ENCODE results near the gene BCDIN3D.

Gene BCDIN3D

DNA sequence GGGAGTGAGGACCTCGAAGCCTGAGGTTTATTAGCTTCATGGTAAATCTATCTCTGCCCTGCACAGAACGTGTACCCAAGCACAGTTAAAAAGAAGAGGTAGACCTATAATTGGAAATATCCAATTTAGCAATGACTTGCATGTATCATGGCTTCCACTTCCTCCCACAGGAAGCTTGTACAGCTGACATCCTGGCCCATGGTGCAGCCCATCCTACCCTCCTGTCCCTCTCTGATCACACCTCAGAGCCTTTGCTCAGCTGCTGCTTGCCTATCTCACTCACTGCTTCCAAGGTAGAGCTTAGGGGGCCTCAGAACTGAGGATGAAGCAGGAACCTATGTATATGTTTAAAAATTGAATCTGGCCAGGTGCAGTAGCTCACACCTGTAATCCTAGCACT, 4.3 kb upstream of the BCDIN3D start:
- TF ChIP-seq, protein P1, sequence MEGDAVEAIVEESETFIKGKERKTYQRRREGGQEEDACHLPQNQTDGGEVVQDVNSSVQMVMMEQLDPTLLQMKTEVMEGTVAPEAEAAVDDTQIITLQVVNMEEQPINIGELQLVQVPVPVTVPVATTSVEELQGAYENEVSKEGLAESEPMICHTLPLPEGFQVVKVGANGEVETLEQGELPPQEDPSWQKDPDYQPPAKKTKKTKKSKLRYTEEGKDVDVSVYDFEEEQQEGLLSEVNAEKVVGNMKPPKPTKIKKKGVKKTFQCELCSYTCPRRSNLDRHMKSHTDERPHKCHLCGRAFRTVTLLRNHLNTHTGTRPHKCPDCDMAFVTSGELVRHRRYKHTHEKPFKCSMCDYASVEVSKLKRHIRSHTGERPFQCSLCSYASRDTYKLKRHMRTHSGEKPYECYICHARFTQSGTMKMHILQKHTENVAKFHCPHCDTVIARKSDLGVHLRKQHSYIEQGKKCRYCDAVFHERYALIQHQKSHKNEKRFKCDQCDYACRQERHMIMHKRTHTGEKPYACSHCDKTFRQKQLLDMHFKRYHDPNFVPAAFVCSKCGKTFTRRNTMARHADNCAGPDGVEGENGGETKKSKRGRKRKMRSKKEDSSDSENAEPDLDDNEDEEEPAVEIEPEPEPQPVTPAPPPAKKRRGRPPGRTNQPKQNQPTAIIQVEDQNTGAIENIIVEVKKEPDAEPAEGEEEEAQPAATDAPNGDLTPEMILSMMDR (IDR thresholded peaks at IDR 0.05; ENCODE audit: low read depth, low read length), result no peak
- H3K4me3 ChIP-seq (ENCODE audit: low read depth, low read length), result no peak overlapping the region

DNA sequence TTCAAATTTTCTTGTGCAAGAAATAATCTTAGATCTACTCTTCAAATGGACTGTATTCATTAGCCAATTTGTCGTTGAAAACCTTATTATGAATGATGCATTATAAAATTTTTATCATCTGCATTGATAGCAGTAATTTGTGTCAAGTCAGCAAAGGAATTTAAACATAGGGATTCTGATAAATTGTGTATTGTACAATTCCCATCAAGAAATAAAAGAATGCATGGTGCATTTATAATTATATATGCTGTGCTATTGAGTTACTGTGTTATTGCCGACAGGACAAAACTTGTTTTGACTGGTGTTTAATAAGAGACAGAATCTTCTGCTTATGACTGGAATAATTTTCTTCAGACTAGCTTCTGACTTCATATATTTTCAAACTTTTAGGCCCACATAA, 3.1 kb upstream of the BCDIN3D start:
- no peak overlapping the region for H3K4me3 ChIP-seq (ENCODE audit: low read depth, low read length)
- TF ChIP-seq, protein P1 (IDR thresholded peaks at IDR 0.05; ENCODE audit: low read depth, low read length), result no peak

DNA sequence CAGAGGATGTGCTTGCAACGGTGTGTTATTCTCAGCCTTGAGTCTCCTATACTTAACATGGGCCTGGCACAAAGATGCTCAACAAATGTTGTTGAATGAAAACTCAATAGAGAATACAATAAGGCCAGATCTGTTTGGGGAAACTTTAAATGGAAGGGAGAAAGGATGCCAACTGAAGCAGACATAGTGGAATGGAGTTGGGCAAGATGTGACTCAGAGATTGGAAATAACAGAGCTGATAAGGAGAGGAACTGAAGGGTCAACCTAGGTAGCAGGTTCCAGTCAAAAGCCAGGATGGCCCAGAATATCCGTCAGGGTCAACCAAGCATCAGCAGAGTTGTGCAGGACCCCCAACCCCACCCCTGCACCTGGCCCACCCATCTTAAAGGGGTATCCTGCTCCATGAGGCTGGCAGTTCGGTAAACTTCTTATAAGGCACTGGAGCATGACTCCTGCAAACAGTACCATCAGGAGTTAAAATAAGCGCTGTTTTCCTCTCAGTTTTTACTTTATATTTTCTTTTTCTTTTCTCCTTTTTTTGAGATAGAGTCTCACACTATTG, 1.1 kb upstream of the BCDIN3D start:
- H3K4me3 ChIP-seq (ENCODE audit: low read depth, low read length), result no peak overlapping the region

DNA sequence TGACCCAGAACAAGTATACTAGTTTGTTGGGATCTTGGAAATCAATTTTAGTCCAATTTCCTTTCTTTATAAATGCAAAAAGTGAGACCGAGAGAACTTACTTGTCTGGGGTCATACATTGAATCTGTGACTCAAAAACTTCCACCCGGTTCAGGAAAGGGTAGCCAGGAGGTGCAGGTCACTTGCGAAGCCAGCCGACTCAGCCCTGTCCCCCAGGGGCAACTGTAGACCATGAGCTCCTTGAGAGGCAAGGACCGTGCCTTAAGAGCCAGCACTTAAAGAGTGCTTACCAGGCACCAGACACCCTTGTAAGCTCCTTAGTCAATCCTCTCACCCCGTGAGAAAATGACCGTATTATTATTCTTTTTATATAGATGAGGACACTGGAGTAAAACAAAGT, 505 bp upstream of the BCDIN3D start:
- H3K4me3 ChIP-seq (ENCODE audit: low read depth, low read length), result peak overlapping the region; percentile 74
- TF ChIP-seq, protein P1 (IDR thresholded peaks at IDR 0.05; ENCODE audit: low read depth, low read length), result no peak

More for the DNA sequence above, 1.1 kb upstream of the BCDIN3D start:
- TF ChIP-seq, protein P1 (IDR thresholded peaks at IDR 0.05; ENCODE audit: low read depth, low read length), result no peak

DNA sequence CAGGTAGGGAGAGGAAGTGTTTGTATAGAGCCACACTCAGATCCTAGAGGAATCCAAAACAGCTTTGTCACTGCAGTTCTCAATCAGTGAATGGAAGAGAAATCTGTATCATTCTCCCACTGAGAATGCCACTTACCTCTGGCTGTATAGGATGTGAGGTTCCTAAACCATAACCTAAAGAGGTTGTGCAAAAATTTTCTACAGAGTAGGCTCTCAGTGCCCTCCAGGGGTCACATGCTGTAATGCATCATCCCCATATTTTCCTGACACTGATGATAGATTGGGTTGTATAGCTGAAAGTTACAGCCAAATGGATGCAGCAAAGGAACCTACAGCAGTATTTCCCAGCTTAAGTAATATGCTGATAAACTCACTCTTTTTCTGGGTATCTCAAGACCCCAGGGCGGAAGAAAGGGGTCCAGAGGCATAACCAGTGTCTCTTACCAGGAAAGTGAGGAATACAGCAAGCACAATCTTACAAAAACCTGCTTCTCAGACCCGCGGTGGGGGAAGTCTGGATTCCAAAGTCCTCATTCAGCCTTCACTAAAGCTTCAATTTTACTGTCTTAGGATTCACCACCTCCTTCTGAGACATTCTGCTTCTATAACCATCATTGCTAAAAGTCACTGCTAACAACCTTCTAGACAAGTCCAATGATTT, 3.8 kb downstream of the BCDIN3D start:
- H3K4me3 ChIP-seq (ENCODE audit: low read depth, low read length), result no peak overlapping the region
- TF ChIP-seq, protein P1 (IDR thresholded peaks at IDR 0.05; ENCODE audit: low read depth, low read length), result peak; percentile 70

DNA sequence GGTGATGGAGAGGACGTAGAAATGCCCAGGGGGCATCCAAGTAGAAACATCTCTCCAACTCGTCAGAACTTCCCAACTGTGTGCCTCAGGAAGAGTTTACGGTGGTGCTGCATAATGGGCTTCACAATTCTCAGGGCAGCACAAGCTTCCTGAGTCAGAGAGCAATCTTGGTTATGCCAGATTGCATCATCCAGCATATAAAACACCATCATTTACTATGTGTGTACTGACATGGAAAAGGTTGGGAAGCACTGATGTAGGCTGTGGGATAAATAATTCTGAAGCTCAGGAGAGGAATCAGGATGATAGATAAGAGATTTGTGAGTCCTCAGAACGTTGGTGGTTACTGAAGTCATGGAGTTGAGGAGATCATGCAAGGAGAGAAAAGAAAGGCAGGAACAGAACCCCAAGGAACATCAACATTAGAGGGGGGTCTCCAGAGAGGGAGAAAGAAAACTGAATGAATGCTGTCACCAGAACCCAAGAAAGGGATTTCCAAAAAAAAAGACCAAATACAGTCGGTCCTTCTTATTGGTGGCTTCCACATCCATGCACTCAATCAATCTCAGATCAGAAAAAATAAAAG, 10.0 kb downstream of the BCDIN3D start:
- TF ChIP-seq, protein P1 (IDR thresholded peaks at IDR 0.05; ENCODE audit: low read depth, low read length), result no peak
- no peak overlapping the region for H3K4me3 ChIP-seq (ENCODE audit: low read depth, low read length)

DNA sequence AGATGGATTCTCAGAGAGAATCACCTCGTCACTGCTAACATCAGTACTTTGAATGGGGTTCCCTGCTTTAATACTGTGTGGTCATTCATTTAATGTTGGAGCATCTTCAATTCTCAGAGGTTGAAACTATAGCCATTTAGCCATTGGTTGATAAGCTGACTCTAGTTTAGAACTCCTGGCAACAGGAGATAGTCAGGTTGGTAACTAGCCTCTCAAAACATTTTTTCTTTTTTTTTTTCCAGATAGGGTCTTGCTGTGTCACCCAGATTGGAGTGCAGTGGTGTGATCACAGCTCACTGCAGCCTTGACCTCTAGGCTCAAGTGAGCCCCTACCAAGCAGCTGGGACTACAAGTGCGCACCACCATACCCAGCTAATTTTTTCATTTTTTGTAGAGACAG, 11.2 kb downstream of the BCDIN3D start:
- TF ChIP-seq, protein P1 (IDR thresholded peaks at IDR 0.05; ENCODE audit: low read depth, low read length), result no peak
- no peak overlapping the region for H3K4me3 ChIP-seq (ENCODE audit: low read depth, low read length)

Measured in WI38 (cell line).